ENCODE measurements around the gene ATXN10.

ATXN10 gene

GRCh38 chr22:45670981-45671782, 452 bp upstream of the ATXN10 start:
- Histone ChIP-seq H3K4me2 (ENCODE audit: low read length) (peak overlapping the region; percentile 99), H3K79me2 (ENCODE audit: low read length) (peaks cover 45% of the 10 kb centered on the region), H3K27ac (ENCODE audit: low read length) (no peak overlapping the region), H3K9ac (ENCODE audit: low read length) (peak overlapping the region; percentile 94), H3K9me3 (ENCODE audit: insufficient read depth, low read length) (no peaks in the 10 kb centered on the region), H3K27me3 (ENCODE audit: low read depth, low read length) (peaks cover 5% of the 10 kb centered on the region), H3K36me3 (replicated peaks; ENCODE audit: low read depth, low read length) (no peaks in the 10 kb centered on the region), H3K4me1 (ENCODE audit: low read length) (peaks cover 17% of the 10 kb centered on the region), H2AFZ (ENCODE audit: low read depth, low read length) (peak overlapping the region; percentile 79), H4K20me1 (ENCODE audit: insufficient read depth, low read length) (peaks cover 32% of the 10 kb centered on the region), H3K4me3 (ENCODE audit: low read length) (peak overlapping the region; percentile 98)
- no peak for TF ChIP-seq CTCF (IDR thresholded peaks at IDR 0.05; ENCODE audit: low read depth, low read length)
- TF ChIP-seq EZH2phosphoT487 (IDR thresholded peaks at IDR 0.05; ENCODE audit: low read depth) = no peak

- no peak for TF ChIP-seq CTCF (IDR thresholded peaks at IDR 0.05; ENCODE audit: low read depth, low read length)
- no peak for TF ChIP-seq EZH2phosphoT487 (IDR thresholded peaks at IDR 0.05; ENCODE audit: low read depth)
- H3K36me3 ChIP-seq (replicated peaks; ENCODE audit: low read depth, low read length) = peaks cover 3% of the 10 kb centered on the region
- peak overlapping the region; percentile 15; the same call in 1 of the 2 replicates for H2AFZ ChIP-seq (ENCODE audit: low read depth, low read length)
- peaks cover 17% of the 10 kb centered on the region for H3K4me1 ChIP-seq (ENCODE audit: low read length)
- peak overlapping the region; percentile 16; the same call in 1 of the 2 replicates for H3K27ac ChIP-seq (ENCODE audit: low read length)
- peak overlapping the region; percentile 98 for H3K4me3 ChIP-seq (ENCODE audit: low read length)
- peak overlapping the region; percentile 99 for H3K4me2 ChIP-seq (ENCODE audit: low read length)
- no peaks in the 10 kb centered on the region for H3K27me3 ChIP-seq (ENCODE audit: low read depth, low read length)
- H3K9me3 ChIP-seq (ENCODE audit: insufficient read depth, low read length) = no peaks in the 10 kb centered on the region
- peaks cover 61% of the 10 kb centered on the region for H3K79me2 ChIP-seq (ENCODE audit: low read length)
- peak overlapping the region; percentile 94 for H3K9ac ChIP-seq (ENCODE audit: low read length)
- H4K20me1 ChIP-seq (ENCODE audit: insufficient read depth, low read length) = peaks cover 36% of the 10 kb centered on the region
These were observed 1.2 kb downstream of the ATXN10 start for GRCh38 chr22:45672564-45673481.

- Histone ChIP-seq H3K27ac (ENCODE audit: low read length) (no peak overlapping the region), H2AFZ (ENCODE audit: low read depth, low read length) (no peak overlapping the region), H3K79me2 (ENCODE audit: low read length) (peaks cover 69% of the 10 kb centered on the region), H4K20me1 (ENCODE audit: insufficient read depth, low read length) (peaks cover 44% of the 10 kb centered on the region), H3K9me3 (ENCODE audit: insufficient read depth, low read length) (no peaks in the 10 kb centered on the region), H3K9ac (ENCODE audit: low read length) (0 out of 2 replicates have a peak overlapping the region, but pooled peaks have one; percentile 94), H3K36me3 (replicated peaks; ENCODE audit: low read depth, low read length) (peaks cover 3% of the 10 kb centered on the region), H3K4me3 (ENCODE audit: low read length) (peak overlapping the region; percentile 98), H3K4me2 (ENCODE audit: low read length) (peak overlapping the region; percentile 99), H3K27me3 (ENCODE audit: low read depth, low read length) (no peaks in the 10 kb centered on the region), H3K4me1 (ENCODE audit: low read length) (peaks cover 23% of the 10 kb centered on the region)
- TF ChIP-seq CTCF (IDR thresholded peaks at IDR 0.05; ENCODE audit: low read depth, low read length) (no peak), EZH2phosphoT487 (IDR thresholded peaks at IDR 0.05; ENCODE audit: low read depth) (no peak)
These were observed 2.0 kb downstream of the ATXN10 start for GRCh38 chr22:45673482-45674175.

Data from OCI-LY3 (cell line).